Fibroblast of lung (primary cell): ENCODE data around the gene KTN1.

Experiments
- CTCF ChIP-seq, 2 donors: IDR thresholded peaks in 1 of 2; conservative IDR thresholded peaks in 1 of 2; 1 replicate in 1 of 2; 2 replicates in 1 of 2; pipeline ENCODE4 v1.5.1; 2011 to 2012; ENCODE audit warnings: low read length in 2 of 2, control low read depth in 1 of 2, inconsistent platforms in 1 of 2, low read depth in 1 of 2, mild to moderate bottlenecking in 1 of 2
- EZH2 ChIP-seq: IDR thresholded peaks from 2 replicates; pipeline ENCODE4 v1.5.1; 2012; ENCODE audit warnings: low read length, control low read depth, mild to moderate bottlenecking; ENCODE audit errors: missing control alignments

- no peak for TF ChIP-seq EZH2
- TF ChIP-seq CTCF (conservative IDR thresholded peaks at IDR 0.05 in 1 of 2, IDR thresholded peaks at IDR 0.05 in 1 of 2; ENCODE audit: low read depth in 1 of 2, low read length in 2 of 2): no peak
Observed at GRCh38 chr14:55717621-55718020, 137.6 kb downstream of the KTN1 start.
